GM12874 (cell line): ENCODE results near the gene FAM177A1.

Experiments used
- TF ChIP-seq, protein P1 (sequence below): IDR thresholded peaks from 2 replicates; pipeline ENCODE4 v1.5.1; 2011; ENCODE audit warnings: low read depth, mild to moderate bottlenecking, control low read depth, low read length, moderate library complexity; ENCODE audit not compliant: insufficient read depth

FAM177A1 gene

DNA sequence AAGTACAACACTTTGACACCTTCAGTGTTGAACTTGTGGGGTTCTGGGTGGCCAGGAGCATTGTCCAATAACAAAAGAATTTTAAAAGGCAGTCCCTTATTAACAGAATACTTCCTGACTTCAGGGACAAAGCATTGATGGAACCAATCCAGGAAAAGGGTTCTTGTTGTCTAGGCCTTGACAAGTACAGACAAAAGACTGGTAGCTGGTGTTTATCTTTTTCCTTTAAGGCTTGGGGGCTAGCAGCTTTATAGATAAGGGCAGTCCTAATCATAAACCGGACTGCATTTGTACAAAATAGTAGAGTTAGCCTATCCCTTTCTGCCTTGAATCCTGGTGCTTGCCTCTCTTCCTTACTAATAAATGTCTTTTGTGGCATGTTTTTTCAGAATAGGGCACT lies 27.4 kb downstream of the FAM177A1 start:
- TF ChIP-seq, protein P1, sequence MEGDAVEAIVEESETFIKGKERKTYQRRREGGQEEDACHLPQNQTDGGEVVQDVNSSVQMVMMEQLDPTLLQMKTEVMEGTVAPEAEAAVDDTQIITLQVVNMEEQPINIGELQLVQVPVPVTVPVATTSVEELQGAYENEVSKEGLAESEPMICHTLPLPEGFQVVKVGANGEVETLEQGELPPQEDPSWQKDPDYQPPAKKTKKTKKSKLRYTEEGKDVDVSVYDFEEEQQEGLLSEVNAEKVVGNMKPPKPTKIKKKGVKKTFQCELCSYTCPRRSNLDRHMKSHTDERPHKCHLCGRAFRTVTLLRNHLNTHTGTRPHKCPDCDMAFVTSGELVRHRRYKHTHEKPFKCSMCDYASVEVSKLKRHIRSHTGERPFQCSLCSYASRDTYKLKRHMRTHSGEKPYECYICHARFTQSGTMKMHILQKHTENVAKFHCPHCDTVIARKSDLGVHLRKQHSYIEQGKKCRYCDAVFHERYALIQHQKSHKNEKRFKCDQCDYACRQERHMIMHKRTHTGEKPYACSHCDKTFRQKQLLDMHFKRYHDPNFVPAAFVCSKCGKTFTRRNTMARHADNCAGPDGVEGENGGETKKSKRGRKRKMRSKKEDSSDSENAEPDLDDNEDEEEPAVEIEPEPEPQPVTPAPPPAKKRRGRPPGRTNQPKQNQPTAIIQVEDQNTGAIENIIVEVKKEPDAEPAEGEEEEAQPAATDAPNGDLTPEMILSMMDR, result no peak

DNA sequence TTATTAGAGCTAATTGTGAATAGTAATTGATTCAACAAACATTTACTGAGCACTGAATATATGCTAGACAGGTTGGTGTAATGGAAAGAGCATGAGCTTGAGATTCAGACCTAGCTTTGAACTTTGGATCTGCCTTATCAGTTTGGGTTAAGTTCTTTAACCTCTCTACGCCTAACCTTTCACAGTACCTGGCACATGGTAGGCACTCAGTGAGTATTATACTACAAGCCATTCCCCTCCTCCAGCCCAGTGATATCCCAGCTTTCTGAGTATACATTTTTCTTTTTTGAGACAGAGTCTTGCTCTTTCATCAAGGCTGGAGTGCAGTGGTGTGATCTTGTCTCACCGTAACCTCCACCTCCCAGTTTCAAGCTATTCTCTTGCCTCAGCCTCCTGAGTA lies 32.0 kb downstream of the FAM177A1 start:
- TF ChIP-seq, protein P1, result no peak

DNA sequence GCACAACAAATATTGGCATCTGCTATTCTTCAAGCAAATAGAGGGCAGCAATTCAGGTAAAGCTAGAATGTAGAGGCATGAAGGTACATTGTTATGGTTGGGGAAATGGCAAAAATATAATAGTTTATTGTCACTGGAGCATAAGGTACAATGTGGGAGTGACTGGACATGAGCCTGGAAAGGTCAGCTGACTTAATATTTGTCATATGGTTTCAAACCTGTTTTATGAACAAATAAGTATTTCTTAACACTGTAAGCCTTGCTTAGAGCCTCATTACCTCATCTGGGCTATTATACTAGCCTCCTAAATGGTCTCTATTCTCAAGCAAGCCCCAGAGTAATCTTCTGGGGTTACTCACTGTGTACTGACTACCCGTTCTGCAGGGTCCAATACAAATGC lies 33.7 kb downstream of the FAM177A1 start:
- TF ChIP-seq, protein P1, result no peak

DNA sequence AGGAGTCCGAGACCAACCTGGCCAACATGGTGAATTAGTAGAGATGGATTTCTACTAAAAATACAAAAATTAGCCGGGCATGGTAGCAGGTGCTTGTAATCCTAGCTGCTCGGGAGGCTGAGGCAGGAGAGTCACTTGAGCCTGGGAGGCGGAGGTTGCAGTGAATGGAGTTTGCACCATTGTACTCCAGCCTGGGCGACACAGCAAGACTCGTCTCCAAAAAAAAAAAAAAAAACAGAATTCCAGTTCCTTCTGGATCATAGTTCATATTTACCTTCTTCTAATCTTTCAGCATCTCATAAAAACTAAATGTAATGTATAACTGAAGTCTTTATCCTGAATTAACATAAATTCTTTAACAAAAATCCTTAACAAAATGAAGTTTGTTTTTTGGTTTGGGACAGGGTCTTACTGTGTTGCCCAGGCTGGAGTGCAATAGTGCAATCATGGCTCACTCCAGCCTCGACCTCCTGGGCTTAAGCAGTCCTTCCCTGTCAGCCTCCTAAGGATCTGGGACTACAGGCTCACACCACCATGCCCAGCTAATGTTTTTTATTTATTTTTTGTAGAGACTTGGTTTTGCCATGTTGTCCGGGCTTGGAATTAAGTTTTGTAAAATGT lies 37.6 kb downstream of the FAM177A1 start:
- TF ChIP-seq, protein P1, result no peak

DNA sequence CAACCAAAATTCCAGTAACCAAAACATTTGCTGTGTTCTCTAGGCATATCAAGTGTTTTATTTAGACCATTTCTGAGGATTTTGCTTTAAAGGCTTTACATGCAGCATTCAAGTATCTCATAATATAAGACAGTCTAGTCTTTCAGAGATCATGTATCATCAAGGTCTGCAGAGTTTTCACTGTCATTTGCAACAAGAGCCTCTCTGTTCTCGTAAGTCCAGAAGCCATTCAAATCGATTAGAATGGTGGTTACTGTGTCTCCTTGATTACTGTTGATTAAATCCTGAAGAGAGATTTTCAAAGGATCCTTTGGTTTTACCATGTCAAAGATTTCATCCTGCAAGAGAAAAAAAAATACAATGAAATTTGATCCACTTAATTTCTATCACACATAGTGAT lies 39.4 kb downstream of the FAM177A1 start:
- TF ChIP-seq, protein P1, result no peak

DNA sequence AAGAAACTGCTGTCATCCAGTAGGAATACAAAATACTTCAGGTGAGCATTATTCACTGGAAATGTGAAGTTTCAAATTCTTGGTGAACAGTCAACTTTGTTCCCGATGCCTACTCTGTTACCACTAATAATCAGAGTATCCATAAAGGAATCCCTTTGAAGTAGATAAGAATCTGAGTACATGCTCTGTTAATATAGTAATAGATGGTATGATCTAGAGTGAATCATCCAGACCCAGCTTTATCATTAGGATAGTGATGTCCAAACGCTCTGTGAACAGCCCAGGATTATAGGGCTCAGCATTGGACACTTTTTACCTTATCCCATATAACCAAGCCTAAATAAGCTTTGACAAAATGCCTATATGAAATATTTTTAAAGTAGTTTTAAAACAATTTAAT lies 42.4 kb downstream of the FAM177A1 start:
- TF ChIP-seq, protein P1, result no peak

DNA sequence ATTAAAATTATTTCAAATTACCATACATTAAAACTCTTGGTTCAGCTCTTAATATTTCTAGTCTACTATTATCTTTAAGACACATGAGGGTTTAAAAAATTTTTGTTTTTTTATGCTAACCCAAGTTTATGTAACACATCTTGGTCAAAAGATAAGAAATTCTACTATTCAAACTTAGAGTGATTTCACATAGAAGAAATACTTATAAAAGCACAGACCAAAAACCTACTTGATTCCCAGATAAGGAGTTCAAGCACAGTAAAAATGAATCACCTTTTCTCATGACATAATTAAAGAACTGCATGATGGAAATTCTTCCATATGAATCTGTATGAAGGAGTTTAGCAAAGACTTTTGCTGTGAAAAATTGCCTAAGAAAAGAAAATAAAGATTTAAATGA lies 61.8 kb downstream of the FAM177A1 start:
- TF ChIP-seq, protein P1, result no peak
